GM12801 (cell line): ENCODE measurements around the gene BCL2L11.

Experiments
- CTCF ChIP-seq: IDR thresholded peaks from one replicate; pipeline ENCODE4 v1.5.1; 2011; ENCODE audit warnings: control low read depth; ENCODE audit not compliant: insufficient read length; ENCODE audit errors: extremely low read depth

Gene BCL2L11

GRCh38 chr2:111126581-111126980, 5.9 kb downstream of the BCL2L11 start:
- no peak for TF ChIP-seq CTCF

- no peak for TF ChIP-seq CTCF
Measured at GRCh38 chr2:111127351-111127750, 6.6 kb downstream of the BCL2L11 start.

- TF ChIP-seq CTCF: no peak
Measured at GRCh38 chr2:111128096-111128495, 7.4 kb downstream of the BCL2L11 start.

- TF ChIP-seq CTCF: no peak
Measured at GRCh38 chr2:111133603-111134002, 12.9 kb downstream of the BCL2L11 start.

GRCh38 chr2:111134055-111134454, 13.3 kb downstream of the BCL2L11 start:
- TF ChIP-seq CTCF: no peak

- no peak for TF ChIP-seq CTCF
Measured at GRCh38 chr2:111135237-111135909, 14.7 kb downstream of the BCL2L11 start.

GRCh38 chr2:111135910-111136297, 15.2 kb downstream of the BCL2L11 start:
- no peak for TF ChIP-seq CTCF
